Measurements from ENCODE around the gene HJV. TPM values are rescaled to one million over a fixed set of nuclear protein-coding genes. Genes with fewer than 3 reads are reported as not detected.
A peak's percentile ranks its signal among the peaks of the same experiment; 100 is the strongest.
"Not testable (repeated sequence)": the region's sequence is repeated elsewhere in the genome, so short reads cannot be mapped to it uniquely, and the experiment has no call there.

Gene HJV
- total RNA-seq (not detected), polyA plus RNA-seq (not detected)

GRCh38 chr1:146021622-146022402 is at the start of gene HJV:
Gene HJV, minus strand, starts transcription at chr1:146021735. Its CDS starts 1,504 bp downstream, at chr1:146020231.
- Histone ChIP-seq H3K4me3 (no peak within 1 kb of the TSS), H3K4me1 (peaks cover 0 to 18% (median 8%) of the 10 kb centered on the region in 4 donors), H3K9me3 (no peaks in the 10 kb centered on the region), H3K36me3 (no peaks in the 10 kb centered on the region), H3K27me3 (peaks cover 0 to 31% (median 0%) of the 10 kb centered on the region in 3 donors), H3K27ac (no peak within 1 kb of the TSS)
- intact Hi-C loops (cut with DNase I) = no loop called here
- 69 to 75% methylated on average over 5 of the region's 5 CpGs for WGBS, 2 donors
- no peak for DNase-seq
- TF ChIP-seq, protein P1, sequence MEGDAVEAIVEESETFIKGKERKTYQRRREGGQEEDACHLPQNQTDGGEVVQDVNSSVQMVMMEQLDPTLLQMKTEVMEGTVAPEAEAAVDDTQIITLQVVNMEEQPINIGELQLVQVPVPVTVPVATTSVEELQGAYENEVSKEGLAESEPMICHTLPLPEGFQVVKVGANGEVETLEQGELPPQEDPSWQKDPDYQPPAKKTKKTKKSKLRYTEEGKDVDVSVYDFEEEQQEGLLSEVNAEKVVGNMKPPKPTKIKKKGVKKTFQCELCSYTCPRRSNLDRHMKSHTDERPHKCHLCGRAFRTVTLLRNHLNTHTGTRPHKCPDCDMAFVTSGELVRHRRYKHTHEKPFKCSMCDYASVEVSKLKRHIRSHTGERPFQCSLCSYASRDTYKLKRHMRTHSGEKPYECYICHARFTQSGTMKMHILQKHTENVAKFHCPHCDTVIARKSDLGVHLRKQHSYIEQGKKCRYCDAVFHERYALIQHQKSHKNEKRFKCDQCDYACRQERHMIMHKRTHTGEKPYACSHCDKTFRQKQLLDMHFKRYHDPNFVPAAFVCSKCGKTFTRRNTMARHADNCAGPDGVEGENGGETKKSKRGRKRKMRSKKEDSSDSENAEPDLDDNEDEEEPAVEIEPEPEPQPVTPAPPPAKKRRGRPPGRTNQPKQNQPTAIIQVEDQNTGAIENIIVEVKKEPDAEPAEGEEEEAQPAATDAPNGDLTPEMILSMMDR (IDR thresholded peaks at IDR 0.05) = no peak
- TF ChIP-seq EP300 (IDR thresholded peaks at IDR 0.05) (no peak), POLR2A (IDR thresholded peaks at IDR 0.05) (no peak), POLR2AphosphoS5 (IDR thresholded peaks at IDR 0.05) (no peak)

- 72 to 84% methylated on average over 5 of the region's 5 CpGs for WGBS, 2 donors
- DNase-seq = not testable (repeated sequence)
These were observed 37.6 kb upstream of the HJV start for GRCh38 chr1:146059148-146059547.

DNA sequence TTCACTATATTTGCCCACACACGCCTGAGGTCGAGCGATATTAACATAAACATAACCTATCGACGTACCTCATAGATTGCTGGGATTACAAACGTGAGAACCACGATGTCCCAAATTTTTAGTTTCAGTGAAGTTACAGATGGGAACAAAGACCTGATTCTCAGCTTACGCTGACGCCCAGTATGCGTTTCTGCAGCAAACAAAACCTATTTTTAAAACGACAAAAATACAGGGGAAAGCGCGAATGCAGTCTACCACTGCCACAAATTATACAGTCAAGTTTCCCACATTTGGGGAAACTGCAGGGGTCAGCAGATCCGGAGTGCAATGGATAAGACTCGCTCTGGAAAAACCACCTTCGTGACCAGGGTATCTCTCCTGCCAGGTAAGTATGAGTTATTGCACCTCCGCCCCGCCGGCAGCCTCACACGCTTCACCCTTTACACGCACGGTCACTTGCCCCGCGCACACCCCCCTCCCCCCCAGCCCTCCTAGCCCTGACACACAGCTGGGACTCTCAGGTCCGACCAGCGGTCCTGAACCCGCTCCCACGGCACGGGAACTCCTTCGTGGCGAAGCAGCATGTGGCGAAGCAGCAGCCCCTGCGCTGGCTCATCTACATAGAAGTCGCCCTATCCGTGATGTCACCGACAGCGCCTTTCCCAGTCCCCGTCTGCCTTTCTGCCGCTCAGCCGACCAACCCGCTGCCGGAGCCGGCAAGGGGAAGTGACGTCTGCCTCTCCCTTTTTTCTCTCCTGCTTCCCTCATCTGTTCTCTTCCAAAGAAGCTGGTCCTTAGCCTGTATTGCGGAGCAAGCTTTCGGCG is 30.5 kb upstream of the HJV start:
- intact Hi-C loops (cut with DNase I); H3K4me1 ChIP-seq; H3K27me3 ChIP-seq; H3K36me3 ChIP-seq; H3K9me3 ChIP-seq: not testable (repeated sequence)
- peak overlapping the region; percentile 36 to 51 (median 46) for H3K4me3 ChIP-seq
- peak in 1 of 4 donors; percentile 2 for TF ChIP-seq EP300 (IDR thresholded peaks at IDR 0.05)
- TF ChIP-seq POLR2A (IDR thresholded peaks at IDR 0.05) = peak; percentile 27 to 38
- peak; percentile 42 to 80 (median 65) for TF ChIP-seq POLR2AphosphoS5 (IDR thresholded peaks at IDR 0.05)
- WGBS, 2 donors = 1 to 2% methylated on average over 47 of the region's 47 CpGs
- peak overlapping the region; percentile 66 to 83 (median 78) for H3K27ac ChIP-seq
- peak; percentile 96 for DNase-seq

More at GRCh38 chr1:146059148-146059547, 37.6 kb upstream of the HJV start:
- H3K4me1 ChIP-seq; H3K9me3 ChIP-seq; H3K27ac ChIP-seq; H3K27me3 ChIP-seq; H3K36me3 ChIP-seq; intact Hi-C loops (cut with DNase I); H3K4me3 ChIP-seq: not testable (repeated sequence)

DNA sequence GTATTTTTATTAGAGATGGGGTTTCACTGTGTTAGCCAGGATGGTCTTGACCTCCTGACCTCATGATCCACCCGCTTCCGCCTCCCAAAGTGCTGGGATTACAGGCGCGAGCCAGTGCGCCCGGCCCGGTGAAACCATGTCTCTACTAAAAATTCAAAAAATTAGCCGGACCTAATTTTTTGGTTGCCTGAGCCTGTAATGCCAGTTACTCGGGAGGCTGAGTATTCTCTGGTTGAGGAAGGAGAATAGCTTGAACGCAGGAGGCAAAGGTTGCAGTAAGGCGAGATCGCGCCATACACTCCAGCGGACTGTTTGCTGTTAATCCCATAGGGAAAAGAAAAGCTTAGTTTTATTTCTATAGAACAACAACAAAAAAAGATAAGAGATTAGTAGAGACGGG is 29.9 kb upstream of the HJV start:
- TF ChIP-seq POLR2AphosphoS5 (IDR thresholded peaks at IDR 0.05) (no peak), POLR2A (IDR thresholded peaks at IDR 0.05) (no peak), EP300 (IDR thresholded peaks at IDR 0.05) (no peak)
- TF ChIP-seq, protein P1 (IDR thresholded peaks at IDR 0.05) = no peak
- intact Hi-C loops (cut with DNase I) = no loop called here
- Histone ChIP-seq H3K4me3 (peak overlapping the region; percentile 36 to 51 (median 46)), H3K27me3 (no peaks in the 10 kb centered on the region), H3K36me3 (no peaks in the 10 kb centered on the region), H3K9me3 (no peaks in the 10 kb centered on the region), H3K27ac (peak overlapping the region; percentile 66 to 83 (median 78)), H3K4me1 (no peaks in the 10 kb centered on the region)
- 58 to 64% methylated on average over 15 of the region's 15 CpGs for WGBS, 2 donors
- DNase-seq = peak; percentile 63

- DNase-seq = not testable (repeated sequence)
These were observed 29.1 kb upstream of the HJV start for GRCh38 chr1:146050652-146050963.

GRCh38 chr1:146049866-146050651 is 28.5 kb upstream of the HJV start:
- intact Hi-C loops (cut with DNase I); H3K4me1 ChIP-seq; H3K4me3 ChIP-seq; H3K27me3 ChIP-seq; H3K9me3 ChIP-seq; H3K27ac ChIP-seq; H3K36me3 ChIP-seq: not testable (repeated sequence)
- DNase-seq = peak; percentile 63
- 92 to 94% methylated on average over 12 of the region's 12 CpGs for WGBS, 2 donors

More at GRCh38 chr1:146050652-146050963, 29.1 kb upstream of the HJV start:
- H3K4me1 ChIP-seq; H3K9me3 ChIP-seq; H3K4me3 ChIP-seq; H3K27me3 ChIP-seq; intact Hi-C loops (cut with DNase I); H3K27ac ChIP-seq; H3K36me3 ChIP-seq: not testable (repeated sequence)
- 31 to 67% methylated on average over 3 of the region's 3 CpGs for WGBS, 2 donors
